GM19238 (cell line): ENCODE measurements around the gene RAB7A.
"Not testable (repeated sequence)": the region's sequence is repeated elsewhere in the genome, so short reads cannot be mapped to it uniquely, and the experiment has no call there.

Source experiments
- DNase-seq: peaks from one replicate; pipeline ENCODE4 v3.0.0; 2011; ENCODE audit warnings: low spot score; ENCODE audit not compliant: insufficient read length

The RAB7A gene

DNA sequence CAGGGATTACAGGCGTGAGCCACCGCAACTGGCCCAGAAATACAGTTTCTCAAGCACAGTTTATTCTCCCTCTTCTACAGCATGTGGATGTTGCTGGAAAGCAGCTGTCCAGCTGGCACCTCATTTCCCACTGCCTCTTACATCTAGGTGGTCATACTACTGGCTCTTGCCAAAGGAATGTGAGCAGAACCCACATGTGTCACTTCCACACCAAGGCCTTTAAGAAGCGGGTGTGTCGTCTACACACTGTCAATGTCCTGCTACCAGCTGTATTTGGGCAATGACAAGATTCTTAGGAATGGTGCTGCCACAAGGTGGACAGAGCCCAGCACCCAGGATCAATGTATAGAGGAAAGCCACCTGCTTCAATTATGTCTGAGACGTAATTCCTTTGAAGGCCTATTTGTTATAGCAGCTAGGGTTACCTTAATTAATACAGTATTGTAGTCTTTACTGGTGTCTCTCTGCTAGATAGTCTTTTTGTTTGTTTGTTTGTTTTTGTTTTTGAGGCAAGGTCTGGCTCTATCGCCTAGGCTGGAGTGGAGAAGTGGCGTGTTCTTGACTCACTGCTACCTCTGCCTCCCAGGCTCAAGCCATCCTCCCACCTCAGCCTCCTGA is 15.1 kb upstream of the RAB7A start:
- no peak for DNase-seq

DNA sequence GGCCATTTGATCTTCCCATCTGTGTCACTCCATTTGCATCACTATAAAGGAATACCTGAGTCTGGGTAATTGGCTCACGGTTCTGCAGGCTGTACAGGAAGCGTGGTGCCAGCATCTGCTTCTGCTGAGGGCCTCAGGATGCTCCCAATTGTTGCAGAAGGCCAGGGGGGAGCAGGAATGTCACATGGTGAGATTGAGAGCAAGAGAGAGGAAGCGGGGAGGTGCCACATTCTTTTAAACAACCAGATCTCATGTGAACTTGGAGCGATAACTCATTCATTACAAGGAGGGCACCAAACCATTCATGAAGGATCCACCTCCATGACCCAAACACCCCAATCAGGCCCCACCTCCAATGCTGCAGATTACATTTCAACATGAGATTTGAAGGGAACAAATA is 13.1 kb upstream of the RAB7A start:
- DNase-seq = no peak

DNA sequence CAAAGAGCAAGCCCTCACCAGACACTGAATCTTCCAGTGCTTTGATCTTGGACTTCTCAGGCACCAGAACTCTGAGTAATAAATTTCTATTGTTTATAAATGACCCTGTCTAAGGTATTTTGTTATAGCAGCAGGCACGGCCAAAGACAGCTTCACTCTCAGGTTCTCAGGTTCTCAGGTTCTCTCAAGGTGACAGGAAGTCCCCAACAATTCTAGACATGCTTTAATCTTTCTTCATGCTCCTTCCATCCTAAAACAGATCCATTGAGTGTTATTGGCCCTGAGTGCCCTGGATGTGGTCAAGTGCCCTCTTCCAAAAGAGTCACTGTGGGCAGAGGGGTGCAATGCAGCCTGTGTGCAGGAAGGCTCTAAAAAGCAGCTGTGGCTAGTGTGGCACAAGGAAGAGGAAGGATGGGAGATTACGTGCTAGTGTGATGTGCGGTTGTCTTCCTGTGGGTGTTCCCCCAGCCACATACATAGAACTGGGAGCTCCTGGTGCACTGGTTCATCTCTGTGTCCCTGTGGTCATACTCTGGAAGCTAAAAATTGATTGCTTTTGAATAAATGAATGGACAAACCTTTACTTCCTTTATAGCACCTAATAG is 11.0 kb upstream of the RAB7A start:
- DNase-seq = no peak

- DNase-seq = not testable (repeated sequence)
Observed at GRCh38 chr3:128718892-128719291, 7.1 kb upstream of the RAB7A start.

DNA sequence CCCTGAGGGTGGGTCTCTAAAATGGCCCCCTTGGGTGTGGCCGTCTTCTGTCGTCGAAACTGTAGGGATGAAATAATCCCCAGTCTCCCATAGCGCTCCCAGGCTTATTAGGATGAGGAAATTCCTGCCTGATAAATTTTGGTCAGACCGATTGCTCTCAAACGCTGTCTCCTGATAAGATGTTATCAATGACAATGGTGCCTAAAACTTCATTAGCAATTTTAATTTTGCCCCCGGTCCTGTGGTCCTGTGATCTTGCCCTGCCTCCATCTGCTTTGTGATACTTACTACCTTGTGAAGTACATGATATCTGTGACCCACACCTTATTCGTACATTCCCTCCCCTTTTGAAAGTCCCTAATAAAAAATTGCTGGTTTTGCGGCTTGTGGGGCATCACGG is 5.1 kb upstream of the RAB7A start:
- DNase-seq = no peak

DNA sequence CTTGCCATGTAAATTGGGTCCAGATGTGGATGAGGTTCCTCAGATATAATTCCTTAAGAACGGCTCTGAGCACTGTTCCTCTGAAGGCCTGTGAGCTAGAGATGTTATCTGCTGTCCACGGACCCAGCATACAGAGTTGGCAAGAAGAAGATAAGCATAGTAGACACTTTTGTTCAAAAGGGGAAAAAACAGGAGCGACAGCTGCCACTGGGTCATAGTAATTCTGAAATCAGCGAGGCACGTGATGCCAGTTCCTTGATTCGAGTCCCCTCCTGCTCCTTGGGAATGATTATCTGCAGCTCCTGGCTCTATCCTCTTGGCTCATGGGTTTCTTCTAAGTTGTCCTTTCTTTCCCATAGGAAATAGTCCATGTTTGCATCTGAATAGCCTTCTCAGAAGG is 2.5 kb upstream of the RAB7A start:
- no peak for DNase-seq

DNA sequence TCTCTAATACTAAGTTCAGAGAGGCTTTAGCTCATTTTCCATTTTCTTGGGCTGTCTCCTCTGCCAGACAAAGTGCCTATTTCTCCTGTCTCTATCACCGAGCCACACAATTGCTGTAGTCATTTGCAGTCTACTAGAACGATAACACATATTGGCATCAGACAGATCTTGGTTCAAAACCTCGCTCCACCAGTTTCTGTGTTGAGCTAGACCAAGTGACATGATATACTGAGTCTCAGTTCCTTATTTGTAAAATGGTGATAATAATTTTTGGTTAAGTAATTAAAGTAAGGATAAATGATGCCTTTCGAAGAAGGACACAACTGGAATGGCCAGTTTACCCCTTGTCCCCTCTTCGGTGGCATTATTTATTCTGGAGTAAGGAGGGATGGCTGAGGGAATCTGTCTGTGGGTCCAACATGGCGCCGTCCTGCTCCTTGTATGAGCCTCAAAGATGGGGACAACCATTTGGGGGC is 398 bp upstream of the RAB7A start:
- DNase-seq = no peak

DNA sequence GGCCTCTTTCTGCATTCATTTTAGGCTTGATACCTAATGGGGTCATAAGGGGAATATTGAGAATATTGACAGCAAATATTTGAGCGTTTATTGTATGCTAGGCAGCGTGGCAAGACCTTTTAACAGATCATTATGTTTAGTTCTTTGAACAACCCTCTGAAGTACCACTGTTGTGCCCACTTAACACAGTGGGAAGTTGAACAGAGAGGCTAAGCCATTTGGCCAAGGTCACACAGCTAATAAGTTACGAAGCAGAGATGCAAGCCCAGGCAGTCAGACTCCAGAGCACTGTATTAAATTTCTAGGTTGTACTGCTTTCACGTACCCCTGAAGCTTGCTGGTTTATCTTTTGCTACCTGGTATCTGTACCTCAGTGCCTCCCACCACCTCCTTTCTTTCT is 1.1 kb downstream of the RAB7A start:
- no peak for DNase-seq

DNA sequence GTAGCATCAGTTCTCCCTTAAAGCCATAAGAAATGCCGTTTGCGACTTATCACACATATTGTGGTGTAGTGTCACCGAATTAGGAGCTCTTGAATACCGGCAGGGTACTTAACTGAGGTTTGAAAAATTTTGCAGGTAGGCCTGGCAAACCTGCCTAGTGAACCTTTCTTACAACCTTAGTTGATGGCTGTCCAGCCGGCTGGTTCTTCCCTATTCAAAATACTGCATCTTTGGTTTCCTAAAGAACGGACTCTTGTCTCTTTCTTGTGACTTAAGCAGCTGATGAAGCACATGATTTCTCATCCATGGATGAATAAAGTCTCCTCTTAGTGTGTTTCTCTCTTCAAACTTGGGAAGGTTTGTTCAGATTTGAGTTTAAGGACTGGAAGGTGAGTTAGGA is 1.5 kb downstream of the RAB7A start:
- no peak for DNase-seq

DNA sequence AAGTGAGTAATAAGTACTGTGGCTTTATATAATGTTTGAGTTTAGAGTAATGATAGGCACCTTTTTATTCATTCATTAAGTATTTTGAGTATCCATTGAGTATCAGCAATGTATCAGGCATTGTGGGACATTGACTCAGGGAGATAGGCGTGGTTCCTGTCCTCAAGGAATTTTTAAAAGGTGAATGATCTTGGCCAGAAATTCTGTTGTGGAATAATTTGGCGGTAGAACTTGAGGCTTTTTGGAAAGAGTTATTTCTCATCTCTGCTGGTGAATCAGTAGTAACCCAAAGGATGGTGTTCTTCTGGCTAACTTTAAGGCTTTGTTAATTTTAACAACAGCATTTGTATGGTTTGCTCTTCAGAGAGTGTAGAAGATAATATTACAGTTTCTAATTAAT is 2.0 kb downstream of the RAB7A start:
- no peak for DNase-seq

- not testable (repeated sequence) for DNase-seq
Observed at GRCh38 chr3:128728521-128728920, 2.5 kb downstream of the RAB7A start.

DNA sequence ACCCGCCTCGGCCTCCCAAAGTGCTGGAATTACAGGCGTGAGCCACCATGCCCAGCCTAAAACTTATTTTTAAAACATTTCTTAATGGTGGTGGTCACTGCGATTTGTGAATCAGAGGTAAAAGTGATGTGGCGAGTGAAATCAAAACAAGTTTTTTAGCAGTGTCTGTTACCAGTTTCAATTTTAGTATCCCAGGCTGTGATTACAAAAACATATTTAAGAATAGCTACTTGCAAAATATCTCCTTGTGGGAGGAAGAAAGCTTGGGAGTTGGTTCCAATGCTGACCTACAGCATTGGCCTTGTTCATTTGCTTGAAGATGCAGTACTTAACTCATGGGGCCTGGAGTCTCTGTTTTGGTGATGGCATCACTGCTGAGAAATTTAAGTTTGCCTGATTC is 4.5 kb downstream of the RAB7A start:
- DNase-seq = no peak

GRCh38 chr3:128734523-128735189 is 8.7 kb downstream of the RAB7A start:
- no peak for DNase-seq

GRCh38 chr3:128735287-128735686 is 9.3 kb downstream of the RAB7A start:
- DNase-seq = no peak

DNA sequence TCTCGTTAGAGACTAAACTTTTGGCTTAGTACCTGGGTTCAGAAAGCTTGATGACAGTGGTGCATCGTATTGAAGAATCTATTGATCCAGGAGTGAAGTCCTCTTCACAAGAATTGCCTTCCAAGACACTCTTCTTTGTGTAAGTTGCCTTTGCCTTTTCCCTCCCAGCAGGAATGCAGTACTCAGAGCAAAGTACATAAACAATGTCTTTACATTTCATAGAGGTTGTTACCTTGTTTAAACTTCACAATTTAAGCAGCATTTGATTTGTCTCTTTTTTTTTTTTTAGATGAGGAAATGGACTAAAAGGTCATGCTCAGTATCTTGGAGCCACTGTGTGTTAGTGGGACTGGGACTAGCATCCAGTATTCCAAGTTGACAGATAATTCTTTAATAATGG is 9.9 kb downstream of the RAB7A start:
- no peak for DNase-seq

DNA sequence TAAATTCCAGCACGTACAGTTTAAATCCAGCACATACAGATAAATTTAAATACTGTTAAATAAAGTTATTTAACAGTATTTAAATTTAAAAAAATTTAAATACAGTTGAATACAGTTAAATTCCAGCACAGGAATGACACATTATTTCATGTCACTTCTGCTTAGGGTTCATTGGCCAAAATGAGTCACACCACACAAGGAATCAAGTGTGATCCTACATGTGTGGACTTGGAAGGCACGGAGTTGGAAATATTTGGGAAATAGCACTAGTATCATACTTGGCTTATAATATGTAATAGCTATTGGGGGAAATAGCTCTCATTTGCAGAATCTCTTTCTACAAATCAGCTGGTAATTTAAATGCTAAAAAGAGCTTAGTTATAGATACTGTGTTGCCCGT is 10.6 kb downstream of the RAB7A start:
- DNase-seq = no peak

DNA sequence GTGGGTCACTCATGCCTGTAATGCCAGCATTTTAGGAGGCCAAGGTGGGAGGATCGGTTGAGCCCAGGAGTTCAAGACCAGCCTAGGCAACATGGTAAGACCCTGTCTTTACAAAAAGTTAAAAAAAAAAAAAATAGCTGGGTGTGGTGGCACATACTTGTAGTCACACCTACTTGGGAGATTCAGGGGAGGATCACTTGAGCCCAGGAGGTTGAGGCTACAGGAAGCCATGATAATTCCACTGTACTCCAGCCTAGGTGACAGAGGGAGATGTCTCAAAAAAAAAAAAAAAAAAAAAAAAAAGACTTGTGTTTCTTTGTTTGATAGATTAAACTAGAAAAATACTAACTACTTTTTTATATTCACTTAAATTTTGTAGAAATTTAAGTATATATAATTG is 14.6 kb downstream of the RAB7A start:
- no peak for DNase-seq

DNA sequence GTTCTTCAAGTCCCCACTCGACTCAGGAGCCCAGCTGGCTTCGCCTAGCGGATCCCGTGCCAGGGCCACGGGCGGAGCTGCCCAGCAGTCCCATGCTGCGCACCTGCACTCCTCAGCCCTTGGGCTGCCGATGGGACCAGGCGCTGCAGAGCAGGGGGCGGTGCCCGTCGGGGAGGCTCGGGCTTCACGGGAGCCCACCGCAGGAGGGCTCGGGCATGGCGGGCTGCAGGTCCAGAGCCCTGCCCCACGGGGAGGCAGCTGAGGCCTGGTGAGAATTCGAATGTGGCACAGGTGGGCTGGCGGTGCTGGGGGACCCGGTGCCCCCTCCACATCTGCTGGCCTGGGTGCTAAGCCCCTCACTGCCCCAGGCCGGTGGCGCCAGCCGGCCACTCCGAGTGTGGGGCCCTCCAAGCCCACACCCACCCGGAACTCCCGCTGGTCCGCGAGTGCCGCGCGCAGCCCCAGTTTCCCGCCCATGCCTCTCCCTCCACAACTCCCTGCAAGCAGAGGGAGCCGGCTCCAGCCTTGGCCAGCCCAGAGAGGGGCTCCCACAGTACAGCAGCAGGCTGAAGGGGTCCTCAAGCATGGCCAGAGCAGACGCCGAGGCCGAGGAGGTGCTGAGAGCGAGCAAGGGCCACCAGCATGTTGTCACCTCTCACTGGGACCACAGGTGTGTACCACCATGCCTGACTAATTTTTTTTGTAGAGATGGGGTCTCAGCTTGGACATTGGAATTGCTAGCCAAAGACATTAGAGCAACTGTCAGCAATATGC is 17.0 kb downstream of the RAB7A start:
- DNase-seq = no peak

DNA sequence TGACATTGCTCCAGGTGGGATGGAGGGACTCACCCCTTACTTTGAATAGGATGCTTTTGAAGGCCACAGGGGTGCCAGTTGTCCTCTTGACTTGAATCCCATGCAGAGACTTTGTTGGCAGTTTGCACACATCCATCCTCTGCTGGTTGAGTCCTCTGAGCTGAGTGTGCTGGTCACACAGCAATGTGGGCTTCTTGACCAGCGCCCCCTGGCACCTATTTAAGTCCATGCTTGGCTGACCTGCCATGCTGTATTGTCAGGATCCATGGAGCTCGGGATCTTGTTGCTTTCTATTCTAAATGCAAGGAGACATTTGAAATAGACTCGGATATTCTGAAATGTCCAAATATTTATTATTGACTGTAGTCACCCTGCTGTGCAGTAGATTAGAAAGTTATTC is 19.8 kb downstream of the RAB7A start:
- no peak for DNase-seq

DNA sequence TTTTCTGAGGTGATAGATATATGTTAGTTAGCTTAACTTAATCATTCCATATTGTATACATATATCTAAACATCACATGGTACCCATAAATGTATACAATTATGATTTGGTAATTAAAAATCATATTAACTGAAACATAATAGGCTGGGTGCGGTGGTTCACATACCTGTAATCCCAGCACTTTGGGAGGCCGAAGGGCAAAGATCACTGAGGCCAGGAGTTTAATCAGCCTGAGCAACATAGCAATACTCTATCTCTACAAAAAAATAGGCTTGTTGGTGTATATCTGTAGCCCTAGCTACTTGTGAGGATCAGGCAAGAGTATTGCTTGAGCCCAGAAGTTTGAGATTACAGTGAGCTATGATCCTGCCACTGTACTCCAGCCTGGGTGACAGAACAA is 20.9 kb downstream of the RAB7A start:
- no peak for DNase-seq

DNA sequence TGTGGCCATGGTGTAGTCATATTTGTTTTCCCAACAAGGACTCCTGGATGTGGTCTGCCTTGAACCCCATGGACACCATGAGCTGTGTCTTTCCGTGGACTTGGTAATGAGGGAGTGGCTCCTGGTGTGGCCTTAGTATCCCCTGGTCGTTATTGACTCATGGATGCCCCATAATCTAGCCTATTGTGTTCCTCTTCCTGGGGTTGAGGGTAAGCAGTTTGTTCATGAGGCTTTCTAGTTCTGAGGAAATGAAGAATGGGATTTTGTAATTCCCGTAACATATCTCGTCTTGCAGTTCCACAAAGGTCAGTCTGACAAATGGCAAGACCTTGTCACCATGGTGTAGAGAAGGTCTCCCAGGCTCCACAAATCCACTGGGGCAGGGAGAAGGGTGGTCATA is 22.6 kb downstream of the RAB7A start:
- no peak for DNase-seq

DNA sequence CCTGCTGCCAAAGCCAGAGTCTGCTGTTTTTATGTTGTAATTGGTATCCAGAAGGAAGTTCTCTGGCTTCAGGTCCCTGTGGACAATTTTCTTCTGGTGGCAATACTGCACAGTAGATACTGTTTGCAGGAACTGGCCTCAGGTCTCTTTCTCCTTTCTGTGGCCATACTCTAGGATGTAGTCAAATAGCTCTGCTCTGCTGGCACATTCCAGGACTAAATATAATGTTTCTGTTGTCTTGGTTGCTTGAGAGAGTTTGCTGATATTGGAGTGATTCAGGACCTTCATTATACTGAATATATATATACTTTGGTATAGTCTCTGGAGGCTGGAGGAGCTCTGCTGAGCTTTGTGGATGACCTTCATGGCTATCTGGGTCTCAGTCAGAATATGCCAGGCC is 23.1 kb downstream of the RAB7A start:
- no peak for DNase-seq
